NB4 (cell line): ENCODE measurements around the gene GAS7.

ENCODE experiments used
- CTCF ChIP-seq: IDR thresholded peaks from one replicate; pipeline ENCODE4 v1.5.1; 2012; ENCODE audit warnings: low read depth, low read length
- MYC ChIP-seq: IDR thresholded peaks from 2 replicates; pipeline ENCODE4 v1.6.1; 2011; ENCODE audit warnings: low read depth, low read length
- POLR2A ChIP-seq: IDR thresholded peaks from 2 replicates; pipeline ENCODE4 v1.6.1; 2011; ENCODE audit warnings: mild to moderate bottlenecking; ENCODE audit not compliant: insufficient read length; ENCODE audit errors: extremely low read depth

- TF ChIP-seq POLR2A: no peak
- TF ChIP-seq CTCF: no peak
- no peak for TF ChIP-seq MYC
Observed at GRCh38 chr17:9922012-9922848, 276.2 kb downstream of the GAS7 start.
